H7 (cell line): ENCODE measurements around the gene QSOX2. TPM values are rescaled to one million over a fixed set of nuclear protein-coding genes. Genes with fewer than 3 reads are reported as not detected.

Source experiments
- DNase-seq: peaks from one replicate; pipeline ENCODE4 v3.0.0; 2012
- H3K27me3 ChIP-seq: 2 replicates; pipeline ENCODE4 v1.6.0; 2011; ENCODE audit warnings: mild to moderate bottlenecking, low read length; ENCODE audit not compliant: control insufficient read depth, insufficient read depth
- H3K36me3 ChIP-seq: replicated peaks from 2 replicates; pipeline ENCODE4 v1.5.1; 2011; ENCODE audit warnings: low read length; ENCODE audit not compliant: control insufficient read depth, insufficient read depth
- H3K4me3 ChIP-seq: 2 replicates; pipeline ENCODE4 v1.5.1; 2011; ENCODE audit warnings: low read depth, mild to moderate bottlenecking, control low read depth, low read length, moderate library complexity; ENCODE audit not compliant: insufficient read depth
- total RNA-seq: library from RNA; depleted of rRNA; stranded (reverse); fragments of >200 nt; shearing (Covaris generic); gene quantifications from 2 replicates; pipeline ENCODE4 v1.2.3, GENCODE V29; 2014

QSOX2 gene
- total RNA-seq, 1 experiment from 2014 or later: 22.6 TPM

- DNase-seq: no peak
- Histone ChIP-seq H3K4me3 (no peak overlapping the region), H3K27me3 (no peaks in the 10 kb centered on the region), H3K36me3 (no peaks in the 10 kb centered on the region)
Measured at GRCh38 chr9:136285501-136286358, 40.1 kb upstream of the QSOX2 start.

GRCh38 chr9:136284951-136285350, 39.3 kb upstream of the QSOX2 start:
- no peak overlapping the region for H3K4me3 ChIP-seq
- H3K36me3 ChIP-seq: no peaks in the 10 kb centered on the region
- H3K27me3 ChIP-seq: no peaks in the 10 kb centered on the region
- DNase-seq: no peak

- H3K36me3 ChIP-seq: no peaks in the 10 kb centered on the region
- no peaks in the 10 kb centered on the region for H3K27me3 ChIP-seq
- H3K4me3 ChIP-seq: no peak overlapping the region
- DNase-seq: no peak
Measured at GRCh38 chr9:136284311-136284710, 38.7 kb upstream of the QSOX2 start.

- Histone ChIP-seq H3K4me3 (no peak overlapping the region), H3K36me3 (no peaks in the 10 kb centered on the region), H3K27me3 (no peaks in the 10 kb centered on the region)
- DNase-seq: peak; percentile 98
Measured at GRCh38 chr9:136283291-136284235, 38.0 kb upstream of the QSOX2 start.

GRCh38 chr9:136282272-136282861, 36.8 kb upstream of the QSOX2 start:
- H3K36me3 ChIP-seq: no peaks in the 10 kb centered on the region
- no peaks in the 10 kb centered on the region for H3K27me3 ChIP-seq
- DNase-seq: no peak
- H3K4me3 ChIP-seq: no peak overlapping the region

GRCh38 chr9:136281421-136282271, 36.0 kb upstream of the QSOX2 start:
- no peak for DNase-seq
- no peaks in the 10 kb centered on the region for H3K27me3 ChIP-seq
- no peak overlapping the region for H3K4me3 ChIP-seq
- no peaks in the 10 kb centered on the region for H3K36me3 ChIP-seq

- no peaks in the 10 kb centered on the region for H3K36me3 ChIP-seq
- no peak overlapping the region for H3K4me3 ChIP-seq
- H3K27me3 ChIP-seq: no peaks in the 10 kb centered on the region
- no peak for DNase-seq
Measured at GRCh38 chr9:136280535-136281315, 35.1 kb upstream of the QSOX2 start.

- Histone ChIP-seq H3K36me3 (no peaks in the 10 kb centered on the region), H3K4me3 (no peak overlapping the region), H3K27me3 (no peaks in the 10 kb centered on the region)
- no peak for DNase-seq
Measured at GRCh38 chr9:136279471-136279870, 33.9 kb upstream of the QSOX2 start.

- Histone ChIP-seq H3K4me3 (no peak overlapping the region), H3K36me3 (no peaks in the 10 kb centered on the region), H3K27me3 (no peaks in the 10 kb centered on the region)
- no peak for DNase-seq
Measured at GRCh38 chr9:136278894-136279293, 33.3 kb upstream of the QSOX2 start.

GRCh38 chr9:136278221-136278620, 32.6 kb upstream of the QSOX2 start:
- H3K27me3 ChIP-seq: no peaks in the 10 kb centered on the region
- H3K36me3 ChIP-seq: no peaks in the 10 kb centered on the region
- no peak for DNase-seq
- H3K4me3 ChIP-seq: no peak overlapping the region

- Histone ChIP-seq H3K27me3 (no peaks in the 10 kb centered on the region), H3K4me3 (no peak overlapping the region), H3K36me3 (no peaks in the 10 kb centered on the region)
- no peak for DNase-seq
Measured at GRCh38 chr9:136277746-136278145, 32.1 kb upstream of the QSOX2 start.

GRCh38 chr9:136276716-136277115, 31.1 kb upstream of the QSOX2 start:
- DNase-seq: no peak
- Histone ChIP-seq H3K4me3 (no peak overlapping the region), H3K36me3 (no peaks in the 10 kb centered on the region), H3K27me3 (no peaks in the 10 kb centered on the region)

GRCh38 chr9:136275655-136276429, 30.2 kb upstream of the QSOX2 start:
- no peak for DNase-seq
- Histone ChIP-seq H3K4me3 (no peak overlapping the region), H3K36me3 (no peaks in the 10 kb centered on the region), H3K27me3 (no peaks in the 10 kb centered on the region)
